ENCODE results near the gene PDGFD. TPM values are rescaled to one million over a fixed set of nuclear protein-coding genes. Genes with fewer than 3 reads are reported as not detected.

The PDGFD gene
- total RNA-seq, 1 donor from 2014 or later: 9.0 TPM

DNA sequence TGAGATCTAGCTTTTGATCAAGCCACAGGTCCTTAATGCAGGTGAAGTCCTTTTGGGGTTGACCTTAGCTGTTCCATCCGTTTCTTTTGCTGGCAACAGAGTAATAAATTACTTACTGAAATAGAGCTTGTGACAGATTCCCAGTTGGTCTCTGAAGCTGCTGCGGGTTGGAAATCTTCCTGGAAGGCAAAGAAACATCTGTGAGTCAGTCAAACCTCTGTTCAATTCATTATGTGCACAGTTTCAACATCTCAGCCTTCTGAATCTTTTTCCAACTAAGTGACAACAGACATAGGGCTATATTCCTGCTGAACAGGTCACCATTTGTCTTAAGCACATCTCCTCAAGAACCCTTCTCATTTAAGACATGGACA, 216.4 kb downstream of the PDGFD start:
- intact Hi-C loops (cut with DNase I): no loop called here
- no peak for DNase-seq (ENCODE audit: missing footprints)
- ATAC-seq: peak; percentile 75

DNA sequence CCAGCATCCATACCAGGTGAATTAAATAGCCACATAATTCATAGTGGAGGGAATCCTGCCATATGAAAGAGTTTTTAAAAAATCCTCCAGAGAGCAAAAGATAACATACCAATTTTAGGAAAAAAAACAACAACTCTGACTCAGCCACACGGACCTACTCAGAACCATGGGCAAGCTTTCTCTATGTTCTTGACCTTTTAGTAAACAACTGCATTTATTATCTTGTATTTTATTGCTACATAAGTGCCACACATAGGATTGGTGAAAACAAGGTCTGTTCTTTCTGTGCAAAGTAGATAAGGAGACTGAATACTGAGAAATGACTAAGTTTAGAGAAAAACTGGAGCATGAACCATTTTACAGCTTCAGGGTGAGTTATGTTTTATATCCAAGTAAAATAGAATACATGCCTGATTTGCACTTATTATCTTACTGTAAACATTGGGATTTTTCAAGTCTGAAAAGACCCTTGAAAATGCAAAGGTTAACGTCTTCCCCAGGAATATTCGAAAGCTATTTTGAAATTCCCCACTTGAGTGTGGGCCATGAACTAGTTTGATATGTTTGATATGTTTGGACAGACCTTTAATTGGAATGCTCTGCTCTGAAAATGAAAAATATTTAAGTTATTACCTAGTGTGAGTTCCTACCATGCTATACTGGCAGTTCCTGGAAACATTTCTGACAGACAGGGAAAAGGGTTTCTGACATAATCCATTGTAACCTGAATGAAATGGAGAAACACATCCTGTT, 217.0 kb downstream of the PDGFD start:
- DNase-seq (ENCODE audit: missing footprints) (no peak), ATAC-seq (peak; percentile 10)
- intact Hi-C loops (cut with DNase I): no loop called here

DNA sequence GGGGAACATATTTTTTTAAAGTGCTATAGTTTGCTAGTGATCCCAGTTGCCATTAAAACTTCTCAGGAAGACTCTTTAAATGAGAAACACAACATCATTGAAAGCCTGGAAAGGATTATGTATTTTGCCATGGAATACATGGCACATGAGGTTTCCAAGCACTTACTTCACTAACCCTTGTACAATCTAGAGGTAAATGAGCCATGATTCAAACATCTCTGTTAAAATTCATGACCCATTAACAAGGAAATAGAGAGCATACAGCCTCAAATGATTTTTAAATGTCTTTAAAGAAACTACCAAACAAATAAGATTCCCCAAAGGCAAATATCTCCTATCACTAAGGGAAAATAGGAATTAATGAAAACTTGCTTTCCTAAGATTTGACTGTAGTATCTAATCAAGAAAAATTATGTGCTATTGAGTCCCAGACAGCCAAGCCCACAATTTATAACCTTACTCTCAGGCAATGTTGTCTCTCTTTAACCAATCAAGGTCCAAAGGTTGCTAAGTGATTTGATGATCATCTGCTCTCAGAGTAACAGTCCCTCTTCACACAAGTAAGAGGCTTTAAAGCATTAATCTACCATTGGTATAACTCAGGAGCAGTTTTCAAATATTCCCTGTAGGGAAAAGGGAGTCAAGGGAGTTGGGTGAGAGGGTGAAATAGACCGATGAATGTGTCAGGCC, 219.6 kb downstream of the PDGFD start:
- ATAC-seq (no peak), DNase-seq (ENCODE audit: missing footprints) (no peak)
- intact Hi-C loops (cut with DNase I): no loop called here

DNA sequence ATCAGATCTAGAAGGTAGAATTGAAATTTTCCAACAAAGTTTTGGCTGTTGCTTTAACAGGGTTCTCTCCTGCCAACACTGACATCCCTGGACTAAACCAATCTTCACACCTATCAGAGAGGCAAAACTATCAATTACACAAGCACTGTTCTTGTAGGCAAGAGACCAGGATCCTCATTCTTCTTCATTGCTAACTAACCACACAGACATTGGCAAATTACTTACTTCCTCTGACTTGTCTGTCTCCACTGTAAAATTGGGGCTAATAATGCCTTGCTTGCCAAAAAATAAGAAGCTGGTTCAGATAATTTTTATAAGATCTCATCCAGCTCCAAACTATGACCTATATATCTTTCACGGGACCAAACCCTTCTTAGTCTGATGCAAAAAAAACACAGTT, 221.3 kb downstream of the PDGFD start:
- intact Hi-C loops (cut with DNase I): no loop called here
- ATAC-seq (no peak), DNase-seq (ENCODE audit: missing footprints) (no peak)

DNA sequence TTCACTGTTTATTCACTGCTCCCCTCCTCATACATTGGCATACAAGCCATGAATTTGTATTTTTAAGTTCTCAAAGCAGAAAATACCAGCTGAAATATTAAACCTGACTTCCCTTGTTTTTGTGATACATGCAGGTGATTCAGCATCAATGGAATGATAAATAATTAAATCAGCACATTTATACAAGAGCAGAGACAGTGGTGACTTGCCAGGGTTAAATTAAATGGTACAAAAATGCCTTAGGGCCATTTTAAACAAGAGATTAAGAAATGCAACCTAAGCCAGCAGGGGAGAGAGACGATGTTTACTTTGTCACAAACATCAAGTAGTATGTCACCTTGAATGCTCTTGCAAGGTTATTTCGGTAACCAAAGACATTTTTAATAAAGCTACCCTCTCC, 223.4 kb downstream of the PDGFD start:
- DNase-seq (ENCODE audit: missing footprints) (no peak), ATAC-seq (no peak)
- intact Hi-C loops (cut with DNase I): no loop called here

DNA sequence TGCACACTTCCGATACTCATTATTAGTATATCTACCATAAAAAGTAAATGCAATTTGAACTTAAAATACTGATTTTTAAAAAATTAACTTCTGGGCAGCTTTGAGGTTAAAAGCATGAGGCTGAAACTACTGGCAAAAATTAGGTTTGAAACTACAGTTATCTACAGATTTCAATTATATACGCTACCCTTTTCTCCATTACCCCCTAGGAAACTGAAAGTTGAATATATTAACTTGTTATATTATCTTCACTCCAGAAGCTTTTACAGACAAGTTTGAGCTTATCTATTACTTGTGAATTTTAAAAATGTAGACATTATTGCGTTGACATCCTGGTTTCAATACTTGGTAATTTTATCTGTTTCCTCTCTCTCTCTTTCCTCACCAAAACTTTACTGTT, 224.3 kb downstream of the PDGFD start:
- DNase-seq (ENCODE audit: missing footprints) (no peak), ATAC-seq (no peak)
- intact Hi-C loops (cut with DNase I): no loop called here

DNA sequence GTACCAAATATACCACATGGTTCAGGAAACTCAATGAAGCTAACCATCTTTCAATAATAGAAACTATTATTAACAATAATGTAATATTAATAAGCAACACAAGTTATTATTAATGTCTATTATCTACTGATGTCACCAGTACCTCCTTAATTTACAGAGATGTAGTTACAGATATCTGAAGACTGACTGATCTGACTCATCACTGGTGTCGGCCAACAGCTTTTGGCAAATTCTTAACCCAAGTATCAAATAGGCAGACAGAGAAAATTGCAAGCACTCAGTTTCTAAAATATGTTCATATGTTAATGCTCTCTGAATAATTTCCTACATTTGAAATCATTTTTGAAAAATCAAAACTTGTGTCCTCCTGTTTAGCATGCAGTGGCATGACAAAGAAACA, 227.9 kb downstream of the PDGFD start:
- ATAC-seq (no peak), DNase-seq (ENCODE audit: missing footprints) (no peak)

DNA sequence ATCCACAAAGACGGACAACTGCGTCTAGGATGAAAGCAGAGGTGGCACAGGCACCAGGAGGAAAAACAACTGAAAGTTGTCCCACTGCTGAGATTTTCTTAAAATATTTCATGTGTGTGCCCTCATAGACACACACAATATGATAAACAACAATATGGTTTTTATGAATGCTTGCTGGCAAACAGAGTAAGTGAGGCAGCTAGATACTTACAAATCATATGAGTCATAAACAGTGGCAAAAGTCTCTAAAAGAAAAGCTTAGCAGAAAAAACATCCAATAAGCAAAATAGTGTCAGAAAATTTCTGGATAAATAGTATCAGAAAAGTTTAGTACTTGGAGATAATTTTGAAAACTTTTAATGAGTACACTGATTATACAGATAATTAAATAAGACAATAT, 228.7 kb downstream of the PDGFD start:
- ATAC-seq (no peak), DNase-seq (ENCODE audit: missing footprints) (no peak)
- intact Hi-C loops (cut with DNase I): no loop called here

More for the DNA sequence above, 227.9 kb downstream of the PDGFD start:
- intact Hi-C loops (cut with DNase I): no loop called here

DNA sequence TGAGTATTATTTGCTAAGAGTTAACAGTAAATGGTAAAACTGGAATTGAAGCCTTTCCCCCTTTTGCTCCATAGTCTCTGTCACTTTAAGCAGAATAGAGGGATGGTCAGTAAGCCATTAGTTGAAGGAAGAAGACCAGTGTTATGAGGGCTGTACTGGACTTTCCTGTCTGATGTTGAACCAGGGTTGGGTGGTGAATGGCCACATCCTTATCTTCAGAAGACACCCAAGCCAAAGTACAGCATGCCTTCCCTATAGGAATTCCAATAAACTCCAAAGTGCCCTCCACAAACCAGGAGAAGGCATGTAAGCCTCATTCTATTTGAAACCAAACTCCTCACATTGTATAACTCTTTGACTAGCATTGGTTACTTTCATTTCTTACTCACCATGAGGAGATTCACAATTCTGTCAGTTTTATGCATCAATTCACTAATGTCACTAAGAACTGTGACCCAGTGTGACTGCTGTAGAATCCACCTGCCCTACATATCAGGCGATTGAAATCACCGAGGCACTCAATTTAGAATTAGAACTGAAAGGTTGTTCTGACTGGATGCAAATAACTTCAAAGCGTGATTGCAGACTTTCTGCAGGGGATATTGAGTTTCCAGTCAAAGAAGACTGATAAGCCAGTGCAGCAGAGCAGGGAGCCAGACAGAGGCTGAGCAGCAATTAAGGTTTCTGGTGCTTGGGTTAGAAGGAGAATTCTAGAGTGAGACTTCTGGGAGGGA, 234.6 kb downstream of the PDGFD start:
- no peak for DNase-seq (ENCODE audit: missing footprints)
- intact Hi-C loops (cut with DNase I): loop anchor here (5.0 to 10.0 kb wide), 2 partner anchors 223 to 245 kb away; no protein-coding TSS in a partner anchor
- no peak for ATAC-seq

DNA sequence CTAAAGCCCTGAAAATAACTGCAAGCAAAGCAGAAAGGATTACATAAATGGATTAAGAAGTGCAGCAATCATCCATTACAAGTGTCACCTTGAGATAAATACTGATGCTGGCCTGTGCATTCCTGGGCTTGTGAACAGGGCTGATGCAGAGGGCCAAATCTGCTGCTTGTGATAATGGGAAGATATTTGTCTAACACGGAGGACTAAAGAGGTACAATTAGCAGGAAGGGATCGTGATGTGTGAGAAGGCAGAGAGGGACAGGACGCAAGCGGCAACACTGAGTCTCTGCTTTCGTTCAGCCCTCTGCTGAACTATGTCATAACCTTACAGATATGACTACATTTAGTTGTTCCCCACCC, 235.2 kb downstream of the PDGFD start:
- intact Hi-C loops (cut with DNase I): loop anchor here (5.0 to 10.0 kb wide), 2 partner anchors 224 to 244 kb away; no protein-coding TSS in a partner anchor
- DNase-seq (ENCODE audit: missing footprints) (no peak), ATAC-seq (peak; percentile 48)

DNA sequence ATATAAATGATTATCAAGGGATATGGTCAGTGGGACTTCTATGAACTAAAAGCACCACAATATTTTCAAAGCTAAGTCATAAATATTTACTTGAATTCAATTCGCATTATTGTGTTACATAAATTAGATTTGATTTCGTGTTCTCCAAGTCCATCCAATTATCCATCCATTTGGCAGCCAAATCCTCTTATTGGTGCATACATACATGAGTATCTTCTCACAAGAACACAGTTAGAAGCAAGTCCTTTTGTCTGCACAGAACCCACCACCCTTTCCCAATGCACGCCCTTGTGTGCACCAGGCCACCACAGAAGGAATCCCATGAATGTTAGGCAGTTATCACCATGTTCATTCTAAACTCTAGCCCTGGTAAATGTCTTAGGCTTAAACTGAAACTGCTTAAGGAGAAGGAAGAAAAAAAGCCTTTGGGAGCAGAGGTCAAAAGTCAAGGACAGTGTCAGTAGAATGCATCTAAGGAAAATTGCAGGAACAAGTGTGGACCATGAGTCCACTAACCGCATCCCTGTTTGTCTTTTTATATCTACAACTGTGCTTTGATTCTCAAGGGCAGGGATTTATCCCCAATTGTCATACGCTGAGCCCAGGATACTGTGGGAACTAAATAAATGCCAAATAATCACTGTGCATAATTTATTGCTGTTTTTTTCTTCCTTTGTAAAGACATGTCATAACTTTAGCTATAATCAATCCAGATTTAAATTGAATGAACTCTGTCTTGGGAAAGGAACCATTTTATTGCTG, 235.7 kb downstream of the PDGFD start:
- intact Hi-C loops (cut with DNase I): loop anchor here (5.0 to 10.0 kb wide), 2 partner anchors 224 to 243 kb away; no protein-coding TSS in a partner anchor
- no peak for DNase-seq (ENCODE audit: missing footprints)
- no peak for ATAC-seq

DNA sequence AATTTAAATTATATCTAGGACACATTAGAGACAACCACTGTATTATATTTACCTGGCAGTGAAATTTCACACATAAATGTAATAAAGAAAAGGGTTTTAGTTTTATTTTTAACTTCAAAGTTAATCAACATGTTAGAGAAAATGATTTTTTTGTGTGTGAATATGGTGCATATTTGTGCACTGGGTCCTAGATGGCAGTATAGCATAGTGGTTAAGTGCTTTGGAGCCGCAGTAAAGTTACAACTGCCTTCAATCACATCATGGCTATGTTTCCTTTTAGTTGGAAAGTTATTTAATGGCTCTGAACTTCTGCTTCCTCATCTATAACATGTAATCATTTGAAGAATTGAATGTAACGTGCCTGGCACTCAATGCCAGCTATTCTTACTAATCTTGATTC, 236.4 kb downstream of the PDGFD start:
- intact Hi-C loops (cut with DNase I): loop anchor here (5.0 to 10.0 kb wide), 2 partner anchors 225 to 243 kb away; no protein-coding TSS in a partner anchor
- ATAC-seq (peak; percentile 59), DNase-seq (ENCODE audit: missing footprints) (no peak)

DNA sequence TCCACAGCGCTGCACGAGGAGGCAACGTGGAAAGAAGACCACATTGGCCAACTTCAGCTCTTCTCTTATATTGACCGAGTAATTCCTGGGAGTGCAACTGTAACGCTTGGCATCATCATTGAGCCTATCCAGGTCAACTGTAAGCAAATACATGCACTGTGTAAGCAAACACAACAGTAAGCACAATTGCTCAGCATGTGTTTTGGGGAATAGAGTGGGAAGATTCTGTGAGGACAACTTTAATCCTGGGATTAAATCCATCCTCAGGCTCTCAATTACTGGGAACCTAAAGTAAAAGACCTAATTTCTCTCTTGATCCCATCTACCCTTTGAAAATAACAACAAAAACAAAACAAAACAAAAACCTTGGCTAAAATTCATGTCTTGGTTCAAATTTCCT, 237.0 kb downstream of the PDGFD start:
- DNase-seq (ENCODE audit: missing footprints) (no peak), ATAC-seq (no peak)
- intact Hi-C loops (cut with DNase I): loop anchor here (5.0 to 10.0 kb wide), 2 partner anchors 225 to 242 kb away; no protein-coding TSS in a partner anchor

DNA sequence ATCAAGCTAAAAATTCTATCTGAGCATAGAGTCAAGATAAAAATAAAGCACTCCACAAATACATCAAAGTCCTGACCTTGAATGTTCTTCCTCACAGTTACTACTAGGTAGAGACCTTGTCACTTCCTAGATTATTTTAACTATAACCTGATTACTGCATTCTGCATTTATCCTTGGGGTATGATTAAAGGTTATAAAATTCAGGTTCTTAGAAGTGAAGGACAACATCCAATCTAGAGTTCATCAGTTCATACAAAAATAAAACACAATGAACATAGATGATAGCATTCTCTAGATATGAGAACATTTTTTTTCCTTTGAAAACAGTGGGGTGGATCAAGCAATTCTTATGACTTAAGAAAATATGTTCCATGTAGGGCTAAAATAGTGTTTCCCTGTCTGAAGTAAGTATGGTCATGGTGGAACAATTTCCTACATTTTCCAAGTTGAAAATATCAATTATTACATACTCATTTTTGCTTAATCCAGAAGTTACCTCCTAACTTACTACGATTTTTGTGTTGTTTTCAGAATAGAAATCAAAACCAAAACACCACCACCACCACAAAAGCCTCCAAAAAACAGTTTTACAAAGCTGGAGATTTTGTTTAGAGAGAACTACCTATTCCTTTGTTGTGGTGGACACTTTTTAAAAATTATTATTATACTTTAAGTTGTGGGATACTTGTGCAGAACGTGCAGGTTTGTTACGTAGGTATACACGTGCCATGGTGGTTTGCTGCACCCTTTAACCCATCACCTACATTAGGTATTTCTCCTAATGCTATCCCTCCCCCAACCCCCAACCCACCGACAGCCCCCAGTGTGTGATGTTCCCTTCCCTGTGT, 239.6 kb downstream of the PDGFD start:
- DNase-seq (ENCODE audit: missing footprints) (no peak), ATAC-seq (no peak)
- intact Hi-C loops (cut with DNase I): loop anchor here (5.0 to 10.0 kb wide), 2 partner anchors 228 to 240 kb away; no protein-coding TSS in a partner anchor

DNA sequence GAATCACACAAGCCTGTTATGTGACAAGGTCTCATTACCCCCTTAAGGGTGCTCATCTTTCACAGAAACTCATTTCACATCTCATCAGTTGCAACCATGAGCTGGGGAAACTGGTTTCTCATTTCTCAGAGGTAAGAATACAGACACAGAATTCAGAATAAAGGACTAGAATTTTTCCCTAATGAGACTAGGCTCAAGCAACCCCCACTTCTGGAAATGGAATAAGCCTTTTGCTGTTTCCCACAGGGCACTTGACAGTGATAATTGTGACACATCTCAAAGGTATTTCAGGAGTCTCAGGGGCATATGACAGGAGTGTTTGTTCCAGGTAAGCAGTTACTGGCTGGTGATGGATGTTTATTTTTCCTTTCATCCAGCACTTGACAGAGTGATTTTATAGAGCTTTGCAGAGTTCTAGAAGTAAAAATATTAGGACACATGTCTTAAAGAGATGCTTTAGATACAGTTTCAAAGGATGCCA, 240.5 kb downstream of the PDGFD start:
- intact Hi-C loops (cut with DNase I): loop anchor here (10.0 kb wide), 1 partner anchor 239 kb away; no protein-coding TSS in a partner anchor
- no peak for ATAC-seq
- DNase-seq (ENCODE audit: missing footprints): no peak

DNA sequence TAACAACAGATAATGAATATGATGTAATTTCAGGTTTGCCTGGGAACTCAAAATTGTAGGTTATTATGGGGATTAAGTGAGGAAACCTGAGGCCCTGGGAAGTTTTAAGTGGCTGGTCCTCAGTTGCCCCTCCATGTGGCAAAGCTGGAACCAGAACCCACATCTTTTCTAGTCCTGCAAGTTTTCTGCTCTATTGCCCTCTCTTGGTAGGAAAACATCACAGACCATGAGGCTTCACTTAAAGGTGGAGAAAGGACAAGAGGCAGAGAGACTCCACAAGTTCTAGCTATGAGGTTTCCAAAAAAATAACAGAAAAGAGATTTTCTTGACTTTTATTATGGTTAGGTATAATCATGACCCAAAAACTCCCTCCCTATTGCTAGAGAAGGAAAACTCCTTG, 243.0 kb downstream of the PDGFD start:
- DNase-seq (ENCODE audit: missing footprints) (no peak), ATAC-seq (no peak)
- intact Hi-C loops (cut with DNase I): loop anchor here (10.0 kb wide), 1 partner anchor 236 kb away; no protein-coding TSS in a partner anchor

DNA sequence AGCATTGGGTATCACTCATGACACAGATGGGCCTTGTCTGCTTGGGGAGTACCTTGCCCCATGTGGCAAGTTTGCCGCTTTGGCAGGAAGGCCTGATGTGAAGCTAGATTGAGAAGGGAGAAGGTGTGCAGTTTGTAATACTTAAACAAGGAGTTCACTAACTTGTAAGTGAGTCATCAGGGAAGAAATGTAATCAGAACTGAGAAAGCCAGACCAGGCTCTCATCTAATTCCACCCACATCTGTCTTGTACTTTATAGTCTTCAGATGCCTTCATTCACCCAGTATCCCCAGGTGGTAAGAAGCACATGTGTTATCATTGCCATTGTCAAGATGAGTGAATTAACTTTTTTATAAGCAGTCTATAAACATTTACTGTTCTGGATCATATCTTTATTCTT, 243.5 kb downstream of the PDGFD start:
- no peak for DNase-seq (ENCODE audit: missing footprints)
- ATAC-seq: no peak
- intact Hi-C loops (cut with DNase I): loop anchor here (10.0 kb wide), 1 partner anchor 236 kb away; no protein-coding TSS in a partner anchor

DNA sequence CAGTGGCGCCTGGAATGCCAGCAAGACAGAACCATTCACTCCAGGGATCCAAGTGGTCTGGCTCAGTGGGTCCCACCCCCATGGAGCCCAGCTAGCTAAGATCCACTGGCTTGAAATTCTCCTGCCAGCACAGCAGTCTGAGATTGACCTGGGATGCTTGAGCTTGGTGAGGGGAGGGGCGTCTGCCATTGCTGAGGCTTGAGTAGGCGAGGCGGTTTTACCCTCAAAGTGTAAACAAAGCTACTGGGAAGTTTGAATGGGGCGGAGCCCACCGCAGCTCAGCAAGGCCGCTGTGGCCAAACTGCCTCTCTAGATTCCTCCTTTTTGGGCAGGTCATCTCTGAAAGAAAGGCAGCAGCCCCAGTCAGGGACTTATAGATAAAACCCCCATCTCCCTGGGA, 253.2 kb downstream of the PDGFD start:
- ATAC-seq (no peak), DNase-seq (ENCODE audit: missing footprints) (no peak)
- intact Hi-C loops (cut with DNase I): no loop called here
